Vagina (tissue), 2 donors: Measurements from ENCODE around the gene ASAP2. TPM values are rescaled to one million over a fixed set of nuclear protein-coding genes. Genes with fewer than 3 reads are reported as not detected.

ENCODE experiments used
- DNase-seq, 2 donors: peaks; one replicate each; pipeline ENCODE4 v3.0.0-alpha.2; 2017; ENCODE audit errors: extremely low spot score in 2 of 2
- H3K27ac ChIP-seq: fragments of 200-600 bp; sonication (generic); one replicate; pipeline ENCODE4 v1.5.1; 2019
- H3K27me3 ChIP-seq: fragments of 200-600 bp; sonication (generic); one replicate; pipeline ENCODE4 v1.5.1; 2019
- H3K36me3 ChIP-seq, 2 donors: fragments of 200-600 bp; sonication (generic); one replicate each; pipeline ENCODE4 v1.5.1; 2017 to 2019
- H3K4me1 ChIP-seq: fragments of 200-600 bp; sonication (generic); one replicate; pipeline ENCODE4 v1.5.1; 2019
- H3K4me3 ChIP-seq, 2 donors: fragments of 200-600 bp; sonication (generic); 1 replicate in 1 of 2; 2 replicates in 1 of 2; pipeline ENCODE4 v1.5.1; 2016 to 2019
- H3K9me3 ChIP-seq: fragments of 200-600 bp; sonication (generic); one replicate; pipeline ENCODE4 v1.5.1; 2019
- CTCF ChIP-seq, 3 experiments: fragments of 450-650 bp in 2 of 3; fragments of 200-600 bp in 1 of 3; sonication (generic) in 1 of 3; IDR thresholded peaks; one replicate each; pipeline ENCODE4 v1.5.1; 2017 to 2019; ENCODE audit warnings: antibody characterized with exemption in 3 of 3, mild to moderate bottlenecking in 2 of 3, moderate library complexity in 2 of 3
- POLR2A ChIP-seq, 2 donors: fragments of 450-650 bp; IDR thresholded peaks; one replicate each; pipeline ENCODE4 v1.6.1; 2017; ENCODE audit warnings: antibody characterized with exemption in 2 of 2, mild to moderate bottlenecking in 2 of 2, moderate library complexity in 2 of 2
- POLR2AphosphoS5 ChIP-seq, 2 donors: sonication (generic); formaldehyde crosslinking; IDR thresholded peaks; one replicate each; pipeline ENCODE4 v1.9.0; 2017; ENCODE audit warnings: antibody characterized with exemption in 2 of 2, mild to moderate bottlenecking in 2 of 2, low read depth in 1 of 2; ENCODE audit not compliant: insufficient read depth in 1 of 2
- intact Hi-C: fragments of 100-400 bp; cut with DNase I; formaldehyde crosslinking; loops from one replicate; pipeline ENCODE4 v1.15.1; 2023
- total RNA-seq: library from RNA; depleted of rRNA; stranded (reverse); fragments of >200 nt; gene quantifications from one replicate; pipeline ENCODE4 v1.2.3, GENCODE V29; 2016

The ASAP2 gene
- total RNA-seq, 1 donor from 2014 or later: 36.3 TPM

- Histone ChIP-seq H3K4me1 (peaks cover 36% of the 10 kb centered on the region), H3K9me3 (no peaks in the 10 kb centered on the region), H3K27me3 (no peaks in the 10 kb centered on the region), H3K4me3 (no peak overlapping the region), H3K36me3 (peaks cover 0 to 15% of the 10 kb centered on the region in 2 donors), H3K27ac (peak overlapping the region; percentile 88)
- DNase-seq: no peak
- TF ChIP-seq CTCF (IDR thresholded peaks at IDR 0.05) (no peak), POLR2AphosphoS5 (IDR thresholded peaks at IDR 0.05; ENCODE audit: insufficient read depth in 1 of 2, low read depth in 1 of 2) (no peak), POLR2A (IDR thresholded peaks at IDR 0.05) (no peak)
- intact Hi-C loops: no loop called here
Measured at GRCh38 chr2:9390151-9390850, 183.7 kb downstream of the ASAP2 start.

GRCh38 chr2:9390991-9391390 lies 184.4 kb downstream of the ASAP2 start:
- intact Hi-C loops: no loop called here
- H3K27ac ChIP-seq: peak overlapping the region; percentile 88
- no peak for DNase-seq
- H3K9me3 ChIP-seq: no peaks in the 10 kb centered on the region
- peaks cover 0 to 15% of the 10 kb centered on the region in 2 donors for H3K36me3 ChIP-seq
- no peak overlapping the region for H3K4me3 ChIP-seq
- no peaks in the 10 kb centered on the region for H3K27me3 ChIP-seq
- TF ChIP-seq CTCF (IDR thresholded peaks at IDR 0.05): no peak
- TF ChIP-seq POLR2AphosphoS5 (IDR thresholded peaks at IDR 0.05; ENCODE audit: insufficient read depth in 1 of 2, low read depth in 1 of 2): no peak
- no peak for TF ChIP-seq POLR2A (IDR thresholded peaks at IDR 0.05)
- H3K4me1 ChIP-seq: peaks cover 32% of the 10 kb centered on the region

- peaks cover 23% of the 10 kb centered on the region for H3K4me1 ChIP-seq
- H3K36me3 ChIP-seq: peaks cover 0 to 15% of the 10 kb centered on the region in 2 donors
- no peaks in the 10 kb centered on the region for H3K9me3 ChIP-seq
- H3K27me3 ChIP-seq: no peaks in the 10 kb centered on the region
- H3K4me3 ChIP-seq: no peak overlapping the region
- intact Hi-C loops: no loop called here
- peak overlapping the region; percentile 88 for H3K27ac ChIP-seq
- TF ChIP-seq POLR2A (IDR thresholded peaks at IDR 0.05) (no peak), POLR2AphosphoS5 (IDR thresholded peaks at IDR 0.05; ENCODE audit: insufficient read depth in 1 of 2, low read depth in 1 of 2) (no peak), CTCF (IDR thresholded peaks at IDR 0.05) (no peak)
- no peak for DNase-seq
Measured at GRCh38 chr2:9391961-9392720, 185.5 kb downstream of the ASAP2 start.

GRCh38 chr2:9392898-9393765 lies 186.5 kb downstream of the ASAP2 start:
- H3K27me3 ChIP-seq: no peaks in the 10 kb centered on the region
- peaks cover 0 to 15% of the 10 kb centered on the region in 2 donors for H3K36me3 ChIP-seq
- H3K4me3 ChIP-seq: no peak overlapping the region
- peak in 1 of 2 donors; percentile 17 for TF ChIP-seq POLR2AphosphoS5 (IDR thresholded peaks at IDR 0.05; ENCODE audit: insufficient read depth in 1 of 2, low read depth in 1 of 2)
- no peak for TF ChIP-seq POLR2A (IDR thresholded peaks at IDR 0.05)
- no peak for TF ChIP-seq CTCF (IDR thresholded peaks at IDR 0.05)
- H3K4me1 ChIP-seq: peaks cover 25% of the 10 kb centered on the region
- no peak for DNase-seq
- intact Hi-C loops: no loop called here
- H3K27ac ChIP-seq: peak overlapping the region; percentile 88
- no peaks in the 10 kb centered on the region for H3K9me3 ChIP-seq
